ENCODE data around the gene KCNJ2. TPM values are rescaled to one million over a fixed set of nuclear protein-coding genes. Genes with fewer than 3 reads are reported as not detected.

Gene KCNJ2
- total RNA-seq, 1 experiment from 2014 or later: 0.15 TPM

GRCh38 chr17:70137451-70138230 lies 31.7 kb upstream of the KCNJ2 start:
- Histone ChIP-seq H3K4me1 (ENCODE audit: insufficient read depth, low read length) (no peaks in the 10 kb centered on the region; the same call in 1 of the 2 replicates), H3K9me3 (ENCODE audit: control insufficient read depth, low read depth, low read length) (no peaks in the 10 kb centered on the region), H2AK5ac (ENCODE audit: insufficient read length, low read length) (no peak overlapping the region), H3K4me2 (ENCODE audit: insufficient read depth, insufficient read length, low read length) (no peak overlapping the region), H3K23me2 (ENCODE audit: insufficient read length, low read depth, low read length, poor library complexity, severe bottlenecking) (no peaks in the 10 kb centered on the region), H3K27me3 (ENCODE audit: insufficient read depth, low read length) (no peaks in the 10 kb centered on the region), H2AFZ (ENCODE audit: low read length) (peak overlapping the region; percentile 56), H2BK5ac (ENCODE audit: insufficient read length, low read length) (no peak overlapping the region), H2BK15ac (ENCODE audit: low read depth, low read length) (no peak overlapping the region), H2BK120ac (ENCODE audit: low read depth, low read length, poor library complexity, severe bottlenecking) (no peak overlapping the region), H3T11ph (ENCODE audit: low read length) (no peak overlapping the region), H2BK20ac (ENCODE audit: low read depth, low read length, poor library complexity, severe bottlenecking) (no peak overlapping the region), H4K91ac (ENCODE audit: insufficient read length, low read depth, low read length) (no peak overlapping the region), H3K9ac (ENCODE audit: extremely low read depth, insufficient read length, low read length) (no peak overlapping the region), H4K5ac (ENCODE audit: insufficient read length, low read depth, low read length) (no peak overlapping the region), H3K27ac (ENCODE audit: insufficient read length, low read depth, low read length) (no peak overlapping the region), H3K18ac (ENCODE audit: insufficient read length, low read depth, low read length) (no peak overlapping the region), H3K79me2 (ENCODE audit: insufficient read depth, low read length) (no peaks in the 10 kb centered on the region), H3K23ac (ENCODE audit: insufficient read length, low read depth, low read length) (no peak overlapping the region), H3K14ac (ENCODE audit: insufficient read depth, low read length) (no peak overlapping the region), H4K8ac (replicated peaks; ENCODE audit: insufficient read length, low read depth, low read length) (no peak overlapping the region), H2BK12ac (ENCODE audit: insufficient read length, low read depth, low read length) (no peak overlapping the region), H3K4ac (ENCODE audit: low read depth, low read length) (no peak overlapping the region), H3K56ac (ENCODE audit: insufficient read length, low read depth, low read length) (no peak overlapping the region), H3K79me1 (ENCODE audit: insufficient read depth, low read depth, low read length, poor library complexity, severe bottlenecking) (no peaks in the 10 kb centered on the region), H4K20me1 (ENCODE audit: control insufficient read depth, insufficient read depth, insufficient read length) (no peaks in the 10 kb centered on the region)
- no peak for DNase-seq
- peaks cover 8 to 15% of the 10 kb centered on the region in 2 experiments for H3K4me1 Mint-ChIP-seq
- no peaks in the 10 kb centered on the region for H3K36me3 Mint-ChIP-seq (ENCODE audit: insufficient read depth in 1 of 3, low read depth in 3 of 3)
- no peaks in the 10 kb centered on the region; the same call in 1 of the 2 replicates for H3K27me3 Mint-ChIP-seq (ENCODE audit: low read depth)
- H3K4me3 Mint-ChIP-seq: no peak overlapping the region
- TF ChIP-seq CTCF (conservative IDR thresholded peaks at IDR 0.05): no peak
- H3K9me3 Mint-ChIP-seq: no peaks in the 10 kb centered on the region
- WGBS (ENCODE audit: extremely low coverage, insufficient read length, low lambda C conversion rate): no CpG with 5 or more reads among the region's 9 CpGs
- H3K27ac Mint-ChIP-seq: peak overlapping the region in 2 of 3 experiments; percentile 54 to 63; a peak in 2 of 7 replicates

Data from H9 (cell line).